IMR-90 (cell line): ENCODE data around the gene CDKL5. TPM values are rescaled to one million over a fixed set of nuclear protein-coding genes. Genes with fewer than 3 reads are reported as not detected.

Experiments
- ATAC-seq: fragments of 200-7000 bp; cut with Tn5 transposase; 2 replicates; pipeline ENCODE4 v1.9.1; 2020; ENCODE audit warnings: low read depth, mild to moderate bottlenecking, moderate library complexity
- BruUV-seq: library from RNA; stranded (reverse); fragments of 400-500 nt; replicated peaks from 2 replicates; lab custom pipeline; 2021; lab: Mats Ljungman, UMichigan
- CTCF ChIA-PET: fragments of 300-600 bp; formaldehyde crosslinking; extraction: SDS; loops from one replicate; lab custom pipeline; 2021; ENCODE audit warnings: antibody characterized with exemption; lab: Yijun Ruan, JAX
- POLR2A ChIA-PET: fragments of 300-600 bp; sonication (Branson Sonifier 250); formaldehyde crosslinking; loops from one replicate; lab custom pipeline; 2022; ENCODE audit warnings: antibody characterized with exemption; ENCODE audit not compliant: unreplicated experiment; lab: Charles Lee
- DNase-seq: peaks from one replicate; pipeline ENCODE4 v3.0.0; 2013
- H2AFZ ChIP-seq: replicated peaks from 2 replicates; pipeline ENCODE3; 2013; ENCODE audit warnings: low read length, mild to moderate bottlenecking; ENCODE audit not compliant: poor library complexity
- H2AK5ac ChIP-seq: 2 replicates; pipeline ENCODE4 v1.6.1; 2013; ENCODE audit warnings: low read depth, low read length, inconsistent platforms
- H2AK9ac ChIP-seq: replicated peaks from 2 replicates; pipeline ENCODE3; 2013; ENCODE audit warnings: mild to moderate bottlenecking, low read depth, low read length, moderate library complexity; ENCODE audit not compliant: poor library complexity
- H2BK120ac ChIP-seq: 2 replicates; pipeline ENCODE4 v1.6.1; 2013; ENCODE audit warnings: low read depth, low read length, inconsistent platforms
- H2BK15ac ChIP-seq: 3 replicates; pipeline ENCODE4 v1.6.1; 2013; ENCODE audit warnings: low read depth, low read length, inconsistent platforms
- H2BK20ac ChIP-seq: 2 replicates; pipeline ENCODE4 v1.6.1; 2013; ENCODE audit warnings: low read depth, mild to moderate bottlenecking, inconsistent platforms, low read length, moderate library complexity
- H2BK5ac ChIP-seq: 2 replicates; pipeline ENCODE4 v1.6.1; 2013; ENCODE audit warnings: mild to moderate bottlenecking, low read depth, low read length, inconsistent platforms; ENCODE audit not compliant: poor library complexity, severe bottlenecking
- H3K14ac ChIP-seq: replicated peaks from 2 replicates; pipeline ENCODE4 v1.6.1; 2013; ENCODE audit warnings: low read depth, low read length, inconsistent platforms
- H3K18ac ChIP-seq: 2 replicates; pipeline ENCODE4 v1.6.1; 2013; ENCODE audit warnings: low read depth, low read length, control low read depth
- H3K23ac ChIP-seq: 2 replicates; pipeline ENCODE4 v1.6.1; 2013; ENCODE audit warnings: low read depth, low read length, inconsistent platforms
- H3K27ac ChIP-seq: 2 replicates; pipeline ENCODE4 v1.5.1; 2013; ENCODE audit warnings: mild to moderate bottlenecking, control low read depth, low read length; ENCODE audit not compliant: insufficient read depth
- H3K27me3 ChIP-seq: 2 replicates; pipeline ENCODE4 v1.6.1; 2013; ENCODE audit warnings: low read length; ENCODE audit not compliant: control insufficient read depth, insufficient read depth
- H3K36me3 ChIP-seq: 2 replicates; pipeline ENCODE4 v1.6.1; 2013; ENCODE audit warnings: low read length, mixed read lengths; ENCODE audit not compliant: control insufficient read depth, insufficient read depth
- H3K4ac ChIP-seq: 2 replicates; pipeline ENCODE4 v1.6.1; 2013; ENCODE audit warnings: low read depth, low read length, inconsistent platforms
- H3K4me1 ChIP-seq: 2 replicates; pipeline ENCODE4 v1.6.1; 2013; ENCODE audit warnings: low read length, mixed read lengths; ENCODE audit not compliant: control insufficient read depth, insufficient read depth
- H3K4me2 ChIP-seq: 2 replicates; pipeline ENCODE4 v1.6.1; 2013; ENCODE audit warnings: low read depth, mild to moderate bottlenecking, control low read depth, low read length, moderate library complexity
- H3K4me3 ChIP-seq: 2 replicates; pipeline ENCODE4 v1.5.1; 2013; ENCODE audit warnings: low read depth, mild to moderate bottlenecking, control low read depth, low read length, moderate library complexity; ENCODE audit not compliant: insufficient read depth
- H3K56ac ChIP-seq: 2 replicates; pipeline ENCODE4 v1.6.1; 2013; ENCODE audit warnings: low read length, inconsistent platforms; ENCODE audit not compliant: insufficient read depth; ENCODE audit errors: extremely low read depth
- H3K79me1 ChIP-seq, 2 experiments: 2 replicates each; pipeline ENCODE4 v1.6.1; 2013; ENCODE audit warnings: low read length in 2 of 2, inconsistent platforms in 1 of 2, low read depth in 1 of 2
- H3K9ac ChIP-seq: 2 replicates; pipeline ENCODE4 v1.6.1; 2013; ENCODE audit warnings: low read depth, low read length, control low read depth
- H3K9me1 ChIP-seq: 2 replicates; pipeline ENCODE4 v1.6.1; 2013; ENCODE audit warnings: low read length, inconsistent platforms; ENCODE audit not compliant: insufficient read depth
- H3K9me3 ChIP-seq: 2 replicates; pipeline ENCODE4 v1.6.1; 2013; ENCODE audit warnings: low read length; ENCODE audit not compliant: control insufficient read depth, insufficient read depth
- H4K20me1 ChIP-seq: 2 replicates; pipeline ENCODE4 v1.6.1; 2013; ENCODE audit warnings: low read length, inconsistent platforms; ENCODE audit not compliant: insufficient read depth
- H4K5ac ChIP-seq: 2 replicates; pipeline ENCODE4 v1.6.1; 2013; ENCODE audit warnings: mild to moderate bottlenecking, low read depth, low read length, control low read depth
- H4K8ac ChIP-seq, 2 experiments: 2 replicates each; pipeline ENCODE4 v1.6.1; 2013; ENCODE audit warnings: low read depth in 2 of 2, low read length in 2 of 2, control low read depth in 1 of 2, inconsistent platforms in 1 of 2
- H4K91ac ChIP-seq: 2 replicates; pipeline ENCODE4 v1.6.1; 2013; ENCODE audit warnings: low read depth, low read length, inconsistent platforms; ENCODE audit not compliant: insufficient read depth
- BHLHE40 ChIP-seq: fragments of 150-350 bp; IDR thresholded peaks from 2 replicates; pipeline ENCODE4 v1.6.1; 2016; ENCODE audit warnings: mild to moderate bottlenecking, low read depth, low read length
- CEBPB ChIP-seq: IDR thresholded peaks from 2 replicates; pipeline ENCODE4 v1.6.1; 2012; ENCODE audit warnings: low read depth, low read length, improper control_type of control experiment
- CTCF ChIP-seq: conservative IDR thresholded peaks from 2 replicates; pipeline ENCODE4 v1.5.1; 2012; ENCODE audit warnings: mild to moderate bottlenecking, low read depth, low read length, improper control_type of control experiment
- FOS ChIP-seq: fragments of 150-350 bp; IDR thresholded peaks from 2 replicates; pipeline ENCODE4 v1.6.1; 2016; ENCODE audit warnings: low read depth, low read length
- MAFK ChIP-seq: IDR thresholded peaks from 2 replicates; pipeline ENCODE4 v1.6.1; 2012; ENCODE audit warnings: low read depth, low read length, improper control_type of control experiment
- MAZ ChIP-seq: IDR thresholded peaks from 2 replicates; pipeline ENCODE4 v1.6.1; 2012; ENCODE audit warnings: low read depth, mild to moderate bottlenecking, low read length, improper control_type of control experiment, moderate library complexity, borderline replicate concordance
- NFE2L2 ChIP-seq: fragments of 150-350 bp; IDR thresholded peaks from 2 replicates; pipeline ENCODE4 v1.6.1; 2016; ENCODE audit warnings: low read depth, mild to moderate bottlenecking, low read length
- POLR2A ChIP-seq: IDR thresholded peaks from 2 replicates; pipeline ENCODE4 v1.6.1; 2012; ENCODE audit warnings: mild to moderate bottlenecking, low read depth, low read length
- SMC3 ChIP-seq: fragments of 150-350 bp; IDR thresholded peaks from 2 replicates; pipeline ENCODE4 v1.6.1; 2016; ENCODE audit warnings: low read depth, mild to moderate bottlenecking, antibody characterized with exemption, low read length, moderate library complexity
- WGBS, 2 experiments: methylation state at CpG; one replicate each; pipeline versions ENCODE4 v1.1.5 to v1.1.7; 2013; ENCODE audit warnings: missing lambda C conversion rate in 2 of 2; ENCODE audit not compliant: insufficient read length in 1 of 2; ENCODE audit errors: extremely low coverage in 2 of 2; 5-methylcytosine and 5-hydroxymethylcytosine counted together
- dilution Hi-C: fragments of 300-500 bp; cut with HindIII; formaldehyde crosslinking; loops from one replicate; pipeline ENCODE4 v1.14.3; 2018; ENCODE audit warnings: low sequenced_read_pairs; ENCODE audit not compliant: unreplicated experiment
- in situ Hi-C: fragments of 300-500 bp; cut with MboI; formaldehyde crosslinking; loops from 3 replicates; pipeline ENCODE4 v1.14.3; 2019; ENCODE audit warnings: low sequenced_read_pairs, inconsistent platforms, mixed read lengths
- intact Hi-C: fragments of 100-400 bp; cut with micrococcal nuclease; formaldehyde crosslinking; loops from 2 replicates; pipeline ENCODE4 v1.10.0; 2022
- polyA plus RNA-seq, 3 experiments: library from polyadenylated mRNA; depleted of rRNA; stranded (reverse); fragments of >200 nt; gene quantifications; 2 replicates each; pipeline ENCODE4 v1.2.3, GENCODE V29; 2012; ENCODE audit warnings: low replicate concordance in 1 of 3
- total RNA-seq: library from RNA; depleted of rRNA; stranded (reverse); fragments of >200 nt; gene quantifications from 2 replicates; pipeline ENCODE4 v1.2.3, GENCODE V29; 2012

The CDKL5 gene
- total and polyA plus RNA-seq, 2 of the 4 experiments (the other 2 are of a cell fraction): 3.5 to 9.7 TPM

DNA sequence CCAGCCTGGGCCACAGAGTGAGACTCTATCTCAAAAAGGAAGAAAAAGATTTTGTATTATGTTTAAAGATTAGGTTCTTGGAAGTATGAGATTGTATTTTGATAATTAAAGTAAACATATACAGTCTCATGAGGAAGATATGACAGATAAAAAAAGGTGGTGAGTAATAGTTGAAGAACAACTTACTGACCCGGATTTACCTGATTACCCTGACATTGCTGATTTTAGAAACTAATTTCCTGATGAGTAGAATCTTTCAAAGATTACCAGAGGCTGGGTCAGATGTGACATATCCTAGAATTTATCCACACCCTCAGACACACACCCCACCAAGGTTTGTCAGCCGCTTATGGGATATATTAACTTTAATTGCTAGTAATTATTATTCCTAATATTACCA is 9.5 kb downstream of the CDKL5 start:
- DNase-seq: no peak
- Histone ChIP-seq H3K9me3 (no peaks in the 10 kb centered on the region), H3K4me3 (no peak overlapping the region), H3K9me1 (no peaks in the 10 kb centered on the region), H3K4me2 (no peak overlapping the region), H3K18ac (no peak overlapping the region), H3K79me1 (peaks cover 0 to 13% of the 10 kb centered on the region in 2 experiments; a peak in 2 of 4 replicates), H2AK5ac (no peak overlapping the region), H3K27ac (no peak overlapping the region), H4K5ac (no peak overlapping the region), H4K20me1 (no peaks in the 10 kb centered on the region; the same call in 1 of the 2 replicates), H3K23ac (no peak overlapping the region), H3K56ac (no peak overlapping the region), H3K14ac (no peak overlapping the region), H3K36me3 (no peaks in the 10 kb centered on the region), H3K27me3 (no peaks in the 10 kb centered on the region), H2AK9ac (no peak overlapping the region), H2BK5ac (no peak overlapping the region), H3K4ac (no peak overlapping the region), H3K4me1 (no peaks in the 10 kb centered on the region), H2BK120ac (no peak overlapping the region), H2AFZ (no peak overlapping the region), H2BK20ac (no peak overlapping the region), H4K91ac (no peak overlapping the region), H2BK15ac (no peak overlapping the region), H3K9ac (no peak overlapping the region), H4K8ac (no peak overlapping the region)
- intact Hi-C loops: no loop called here
- dilution Hi-C loops: no loop called here
- TF ChIP-seq POLR2A: no peak
- TF ChIP-seq BHLHE40: no peak
- TF ChIP-seq MAZ: no peak
- TF ChIP-seq CTCF: no peak
- no peak for TF ChIP-seq SMC3
- no peak for TF ChIP-seq FOS
- TF ChIP-seq MAFK: no peak
- TF ChIP-seq CEBPB: no peak
- TF ChIP-seq NFE2L2: no peak
- POLR2A ChIA-PET: no interaction called here
- no CpG with 5 or more reads among the region's 2 CpGs for WGBS, 2 experiments
- no TSS peak for BruUV-seq
- CTCF ChIA-PET: no interaction called here
- ATAC-seq: no peak
- in situ Hi-C loops: no loop called here
